ENCODE measurements around the gene DENND2C. TPM values are rescaled to one million over a fixed set of nuclear protein-coding genes. Genes with fewer than 3 reads are reported as not detected.

The DENND2C gene
- total RNA-seq, 1 experiment from 2014 or later: 0.70 TPM

- H3K4me2 ChIP-seq: no peak overlapping the region
- H3K4me1 ChIP-seq (replicated peaks; ENCODE audit: insufficient read depth): no peaks in the 10 kb centered on the region
- H3K79me2 ChIP-seq (ENCODE audit: low read depth): no peaks in the 10 kb centered on the region
- no peak for DNase-seq
- no peaks in the 10 kb centered on the region for H4K20me1 ChIP-seq (ENCODE audit: insufficient read depth)
- no peaks in the 10 kb centered on the region for H3K36me3 ChIP-seq (ENCODE audit: low read depth)
- POLR2A ChIA-PET (ENCODE audit: unreplicated experiment): no interaction called here
- TF ChIP-seq CTCF (conservative IDR thresholded peaks at IDR 0.05) (no peak; the same call in 1 of the 2 replicates), EZH2 (IDR thresholded peaks at IDR 0.05; ENCODE audit: low read depth) (no peak)
- no peak overlapping the region for H3K4me3 ChIP-seq
- intact Hi-C loops (cut with micrococcal nuclease; ENCODE audit: unreplicated experiment): no loop called here
- CTCF ChIA-PET: no interaction called here
- no peak overlapping the region for H2AFZ ChIP-seq
- no peaks in the 10 kb centered on the region for H3F3A ChIP-seq (ENCODE audit: insufficient read depth, low read depth)
- no peaks in the 10 kb centered on the region for H3K27me3 ChIP-seq (ENCODE audit: insufficient read depth, low read depth)
- H3K27ac ChIP-seq: no peak overlapping the region
- BruUV-seq (replicated peaks): no TSS peak
- no peaks in the 10 kb centered on the region for H3K9me3 ChIP-seq (ENCODE audit: insufficient read depth, low read depth)
- H3K9me2 ChIP-seq (ENCODE audit: insufficient read depth): no peaks in the 10 kb centered on the region
These were observed 49.4 kb downstream of the DENND2C start for GRCh38 chr1:114620419-114620818.

- no peak for DNase-seq
- TF ChIP-seq EZH2 (IDR thresholded peaks at IDR 0.05; ENCODE audit: low read depth): no peak
- TF ChIP-seq CTCF (conservative IDR thresholded peaks at IDR 0.05): no peak
- no TSS peak for BruUV-seq (replicated peaks)
- Histone ChIP-seq H3K4me2 (no peak overlapping the region), H3K27ac (no peak overlapping the region), H3K4me3 (no peak overlapping the region), H3F3A (ENCODE audit: insufficient read depth, low read depth) (no peaks in the 10 kb centered on the region), H3K9me3 (ENCODE audit: insufficient read depth, low read depth) (no peaks in the 10 kb centered on the region), H3K4me1 (replicated peaks; ENCODE audit: insufficient read depth) (no peaks in the 10 kb centered on the region), H3K9me2 (ENCODE audit: insufficient read depth) (no peaks in the 10 kb centered on the region), H3K79me2 (ENCODE audit: low read depth) (no peaks in the 10 kb centered on the region), H3K27me3 (ENCODE audit: insufficient read depth, low read depth) (no peaks in the 10 kb centered on the region), H2AFZ (no peak overlapping the region), H3K36me3 (ENCODE audit: low read depth) (no peaks in the 10 kb centered on the region), H4K20me1 (ENCODE audit: insufficient read depth) (no peaks in the 10 kb centered on the region)
- intact Hi-C loops (cut with micrococcal nuclease; ENCODE audit: unreplicated experiment): no loop called here
- ChIA-PET POLR2A (ENCODE audit: unreplicated experiment) (no interaction called here), CTCF (no interaction called here)
These were observed 51.2 kb downstream of the DENND2C start for GRCh38 chr1:114618606-114619005.

- Histone ChIP-seq H2AFZ (no peak overlapping the region), H3K27me3 (ENCODE audit: insufficient read depth, low read depth) (no peaks in the 10 kb centered on the region), H4K20me1 (ENCODE audit: insufficient read depth) (no peaks in the 10 kb centered on the region), H3K27ac (no peak overlapping the region), H3K36me3 (ENCODE audit: low read depth) (no peaks in the 10 kb centered on the region), H3K4me2 (no peak overlapping the region), H3K9me2 (ENCODE audit: insufficient read depth) (no peaks in the 10 kb centered on the region), H3K9me3 (ENCODE audit: insufficient read depth, low read depth) (no peaks in the 10 kb centered on the region), H3K4me1 (replicated peaks; ENCODE audit: insufficient read depth) (no peaks in the 10 kb centered on the region), H3K4me3 (no peak overlapping the region), H3F3A (ENCODE audit: insufficient read depth, low read depth) (no peaks in the 10 kb centered on the region), H3K79me2 (ENCODE audit: low read depth) (no peaks in the 10 kb centered on the region)
- no TSS peak for BruUV-seq (replicated peaks)
- peak in 1 of 2 experiments; percentile 16 for DNase-seq
- intact Hi-C loops (cut with micrococcal nuclease; ENCODE audit: unreplicated experiment): no loop called here
- no peak for TF ChIP-seq EZH2 (IDR thresholded peaks at IDR 0.05; ENCODE audit: low read depth)
- ChIA-PET CTCF (no interaction called here), POLR2A (ENCODE audit: unreplicated experiment) (interaction anchor here (0.5 to 0.6 kb wide), 2 partner anchors 1708 to 1898 kb away, joined by 5 to 8 read pairs; no protein-coding TSS in a partner anchor)
These were observed 59.2 kb downstream of the DENND2C start for GRCh38 chr1:114610546-114611245.

GRCh38 chr1:114609826-114610225 lies 60.0 kb downstream of the DENND2C start:
- CTCF ChIA-PET: no interaction called here
- BruUV-seq (replicated peaks): no TSS peak

More at GRCh38 chr1:114609826-114610225, 60.0 kb downstream of the DENND2C start:
- no peaks in the 10 kb centered on the region for H3K9me2 ChIP-seq (ENCODE audit: insufficient read depth)
- no peaks in the 10 kb centered on the region for H3K79me2 ChIP-seq (ENCODE audit: low read depth)
- H3K36me3 ChIP-seq (ENCODE audit: low read depth): no peaks in the 10 kb centered on the region
- POLR2A ChIA-PET (ENCODE audit: unreplicated experiment): no interaction called here
- no peak for DNase-seq
- intact Hi-C loops (cut with micrococcal nuclease; ENCODE audit: unreplicated experiment): no loop called here
- no peak overlapping the region for H3K27ac ChIP-seq
- TF ChIP-seq CTCF (conservative IDR thresholded peaks at IDR 0.05) (no peak), EZH2 (IDR thresholded peaks at IDR 0.05; ENCODE audit: low read depth) (no peak)
- no peak overlapping the region for H3K4me3 ChIP-seq
- H3F3A ChIP-seq (ENCODE audit: insufficient read depth, low read depth): no peaks in the 10 kb centered on the region
- H3K4me1 ChIP-seq (replicated peaks; ENCODE audit: insufficient read depth): no peaks in the 10 kb centered on the region
- H3K4me2 ChIP-seq: no peak overlapping the region
- no peak overlapping the region for H2AFZ ChIP-seq
- no peaks in the 10 kb centered on the region for H3K27me3 ChIP-seq (ENCODE audit: insufficient read depth, low read depth)
- no peaks in the 10 kb centered on the region for H3K9me3 ChIP-seq (ENCODE audit: insufficient read depth, low read depth)
- no peaks in the 10 kb centered on the region for H4K20me1 ChIP-seq (ENCODE audit: insufficient read depth)

Measured in PC-9 (cell line).